Spleen (tissue), 11 donors: ENCODE results near the gene ACTN2. TPM values are rescaled to one million over a fixed set of nuclear protein-coding genes. Genes with fewer than 3 reads are reported as not detected.

Source experiments
- DNase-seq: peaks from one replicate; pipeline ENCODE4 v3.0.0-alpha.2; 2020
- H3K27ac ChIP-seq, 8 donors: fragments of 200-600 bp; sonication (generic) in 7 of 8; 1 replicate in 4 of 8; 2 replicates in 4 of 8; pipeline versions ENCODE4 v1.5.0 to v1.8.0; 2016 to 2021; ENCODE audit warnings: inconsistent platforms in 4 of 8, mild to moderate bottlenecking in 4 of 8, moderate library complexity in 1 of 8
- H3K27me3 ChIP-seq, 7 donors: fragments of 200-600 bp; sonication (generic) in 6 of 7; replicated peaks in 1 of 7; 1 replicate in 4 of 7; 2 replicates in 3 of 7; pipeline versions ENCODE4 v1.5.0 to v1.8.0; 2016 to 2021; ENCODE audit warnings: inconsistent platforms in 3 of 7, mild to moderate bottlenecking in 1 of 7
- H3K36me3 ChIP-seq, 6 donors: fragments of 200-600 bp; sonication (generic) in 5 of 6; 1 replicate in 4 of 6; 2 replicates in 2 of 6; pipeline versions ENCODE4 v1.5.0 to v1.8.0; 2016 to 2021; ENCODE audit warnings: inconsistent platforms in 2 of 6
- H3K4me1 ChIP-seq, 6 donors: fragments of 200-600 bp; sonication (generic) in 5 of 6; 1 replicate in 3 of 6; 2 replicates in 3 of 6; pipeline versions ENCODE4 v1.5.0 to v1.8.0; 2016 to 2021; ENCODE audit warnings: inconsistent platforms in 3 of 6
- H3K4me3 ChIP-seq, 8 donors: fragments of 200-600 bp; sonication (generic) in 7 of 8; 1 replicate in 4 of 8; 2 replicates in 4 of 8; pipeline versions ENCODE4 v1.5.0 to v1.8.0; 2016 to 2021; ENCODE audit warnings: inconsistent platforms in 4 of 8, mild to moderate bottlenecking in 4 of 8, moderate library complexity in 2 of 8
- H3K9me3 ChIP-seq, 8 donors: fragments of 200-600 bp; sonication (generic) in 7 of 8; 1 replicate in 4 of 8; 2 replicates in 4 of 8; pipeline versions ENCODE4 v1.5.0 to v1.8.0; 2016 to 2021; ENCODE audit warnings: inconsistent platforms in 4 of 8
- POLR2A ChIP-seq, 3 donors: fragments of 450-650 bp; IDR thresholded peaks; one replicate each; pipeline ENCODE4 v1.5.1; 2017; ENCODE audit warnings: antibody characterized with exemption in 3 of 3, mild to moderate bottlenecking in 1 of 3
- POLR2AphosphoS5 ChIP-seq, 3 donors: sonication (generic); formaldehyde crosslinking; IDR thresholded peaks; one replicate each; pipeline ENCODE4 v1.5.1; 2017; ENCODE audit warnings: antibody characterized with exemption in 3 of 3
- WGBS, 5 donors: extraction: QIAGEN DNeasy Blood & Tissue Kit in 3 of 5; methylation state at CpG; one replicate each; pipeline versions ENCODE4 v1.1.5 to v1.1.7; 2013 to 2018; 5-methylcytosine and 5-hydroxymethylcytosine counted together
- intact Hi-C: fragments of 100-400 bp; cut with DNase I; formaldehyde crosslinking; loops from one replicate; pipeline ENCODE4 v1.15.0; 2023; ENCODE audit warnings: low total_unique reads
- polyA plus RNA-seq, 3 donors: library from polyadenylated mRNA; stranded (reverse); fragments of 200-250 nt; gene quantifications; one replicate each; pipeline ENCODE4 v1.2.1, GENCODE V29; 2013
- total RNA-seq, 7 donors: library from RNA; depleted of rRNA in 3 of 7; stranded (reverse); fragments of >200 nt in 3 of 7; fragmentation: NEBNext Ultra II Directional in 4 of 7; extraction: Animal tissue kit (Norgen Biotek cat#: 25700) in 4 of 7; gene quantifications; one replicate each; pipeline versions ENCODE4 v1.1.0 to v1.2.1, GENCODE V29; 2016 to 2021
- TF ChIP-seq, protein P1 (sequence below), 11 experiments: fragments of 200-600 bp in 7 of 11; fragments of 450-650 bp in 4 of 11; sonication (generic) in 4 of 11; IDR thresholded peaks in 8 of 11; conservative IDR thresholded peaks in 3 of 11; 1 replicate in 7 of 11; 2 replicates in 4 of 11; pipeline versions ENCODE4 v1.4.0 to v1.8.0; 2016 to 2021; ENCODE audit warnings: antibody characterized with exemption in 11 of 11, inconsistent platforms in 4 of 11, mild to moderate bottlenecking in 1 of 11
- donor health status: healthy with polysubstance abuse.
- donor health status: DM: no; HTN: no; CAD: no; lungs with moderate emphysema.
- donor health status: DM: no; HTN: no; CAD: no.
- donor health status: Bipolar disorder and iron deficiency.
- donor health status: healthy.
- donor health status: DM: no; HTN: no; CAD: no.
- donor health status: DM: yes; HTN: yes; CAD: no.

The ACTN2 gene
- total and polyA plus RNA-seq, 10 donors = 0.19 to 1.5 (median 0.64) TPM; not detected in 4

DNA sequence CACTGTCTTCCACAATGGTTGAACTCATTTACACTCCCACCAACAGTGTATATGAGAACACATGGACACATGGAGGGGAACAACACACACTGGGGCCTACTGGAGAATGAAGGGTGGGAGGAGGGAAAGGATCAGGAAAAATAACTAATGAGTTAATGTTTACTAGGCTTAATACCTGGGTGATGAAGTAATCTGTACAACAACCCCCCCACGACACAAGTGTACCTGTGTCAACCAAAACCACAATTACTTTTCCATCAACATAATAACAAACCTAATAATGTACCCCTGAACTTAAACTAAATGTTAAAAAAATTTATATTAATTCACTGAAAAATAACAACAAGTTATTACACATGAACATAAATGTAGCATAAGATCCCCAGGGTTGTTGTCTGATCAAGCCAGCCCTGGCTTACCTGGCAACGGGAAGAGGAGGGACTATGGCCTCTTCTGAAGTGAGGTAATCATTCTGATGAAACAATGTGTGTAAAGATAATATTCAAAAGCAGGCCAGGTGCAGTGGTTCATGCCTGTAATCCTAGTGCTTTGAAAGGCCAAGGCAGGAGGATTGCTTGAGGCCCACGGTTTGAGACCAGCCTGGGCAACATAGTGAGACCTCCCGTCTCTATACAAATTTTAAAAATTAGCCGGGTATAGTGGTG, 41.2 kb upstream of the ACTN2 start:
- Histone ChIP-seq H3K36me3 (no peaks in the 10 kb centered on the region), H3K27ac (no peak overlapping the region), H3K4me1 (no peaks in the 10 kb centered on the region), H3K27me3 (no peaks in the 10 kb centered on the region), H3K4me3 (no peak overlapping the region), H3K9me3 (no peaks in the 10 kb centered on the region)
- TF ChIP-seq POLR2AphosphoS5 (IDR thresholded peaks at IDR 0.05) = no peak
- TF ChIP-seq, protein P1, sequence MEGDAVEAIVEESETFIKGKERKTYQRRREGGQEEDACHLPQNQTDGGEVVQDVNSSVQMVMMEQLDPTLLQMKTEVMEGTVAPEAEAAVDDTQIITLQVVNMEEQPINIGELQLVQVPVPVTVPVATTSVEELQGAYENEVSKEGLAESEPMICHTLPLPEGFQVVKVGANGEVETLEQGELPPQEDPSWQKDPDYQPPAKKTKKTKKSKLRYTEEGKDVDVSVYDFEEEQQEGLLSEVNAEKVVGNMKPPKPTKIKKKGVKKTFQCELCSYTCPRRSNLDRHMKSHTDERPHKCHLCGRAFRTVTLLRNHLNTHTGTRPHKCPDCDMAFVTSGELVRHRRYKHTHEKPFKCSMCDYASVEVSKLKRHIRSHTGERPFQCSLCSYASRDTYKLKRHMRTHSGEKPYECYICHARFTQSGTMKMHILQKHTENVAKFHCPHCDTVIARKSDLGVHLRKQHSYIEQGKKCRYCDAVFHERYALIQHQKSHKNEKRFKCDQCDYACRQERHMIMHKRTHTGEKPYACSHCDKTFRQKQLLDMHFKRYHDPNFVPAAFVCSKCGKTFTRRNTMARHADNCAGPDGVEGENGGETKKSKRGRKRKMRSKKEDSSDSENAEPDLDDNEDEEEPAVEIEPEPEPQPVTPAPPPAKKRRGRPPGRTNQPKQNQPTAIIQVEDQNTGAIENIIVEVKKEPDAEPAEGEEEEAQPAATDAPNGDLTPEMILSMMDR (IDR thresholded peaks at IDR 0.05 in 8 of 11, conservative IDR thresholded peaks at IDR 0.05 in 3 of 11) = no peak
- TF ChIP-seq POLR2A (IDR thresholded peaks at IDR 0.05) = no peak
- no peak for DNase-seq
- intact Hi-C loops = no loop called here
- 76 to 90% (median 84%) methylated on average over 5 of the region's 5 CpGs for WGBS, 5 donors

DNA sequence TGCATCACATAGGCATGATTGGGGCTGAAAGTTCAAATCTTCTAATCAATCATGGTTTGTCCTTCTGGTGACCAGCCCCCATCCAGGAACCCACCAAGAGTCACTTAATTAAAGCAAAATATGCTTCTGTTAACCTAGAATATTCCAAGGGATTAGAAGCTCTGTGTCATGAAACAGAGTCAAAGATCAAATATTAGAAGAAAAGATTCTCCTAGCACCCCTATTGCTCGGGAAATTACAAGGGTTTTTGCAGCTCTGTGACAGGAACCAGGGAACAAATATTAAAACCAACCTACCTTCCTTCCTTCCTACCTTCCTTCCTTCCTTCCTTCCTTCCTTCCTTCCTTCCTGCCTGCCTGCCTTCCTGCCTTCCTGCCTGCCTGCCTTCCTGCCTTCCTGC, 31.8 kb upstream of the ACTN2 start:
- peaks cover 0 to 21% (median 0%) of the 10 kb centered on the region in 7 donors for H3K27me3 ChIP-seq
- 41 to 68% (median 59%) methylated on average over 1 of the region's 1 CpG for WGBS, 5 donors
- no peak overlapping the region for H3K4me3 ChIP-seq
- no peak for DNase-seq
- no peaks in the 10 kb centered on the region for H3K9me3 ChIP-seq
- no peak for TF ChIP-seq POLR2A (IDR thresholded peaks at IDR 0.05)
- TF ChIP-seq, protein P1 (IDR thresholded peaks at IDR 0.05 in 8 of 11, conservative IDR thresholded peaks at IDR 0.05 in 3 of 11) = no peak
- TF ChIP-seq POLR2AphosphoS5 (IDR thresholded peaks at IDR 0.05) = no peak
- no peak overlapping the region for H3K27ac ChIP-seq
- H3K4me1 ChIP-seq = no peaks in the 10 kb centered on the region
- intact Hi-C loops = no loop called here
- H3K36me3 ChIP-seq = no peaks in the 10 kb centered on the region

DNA sequence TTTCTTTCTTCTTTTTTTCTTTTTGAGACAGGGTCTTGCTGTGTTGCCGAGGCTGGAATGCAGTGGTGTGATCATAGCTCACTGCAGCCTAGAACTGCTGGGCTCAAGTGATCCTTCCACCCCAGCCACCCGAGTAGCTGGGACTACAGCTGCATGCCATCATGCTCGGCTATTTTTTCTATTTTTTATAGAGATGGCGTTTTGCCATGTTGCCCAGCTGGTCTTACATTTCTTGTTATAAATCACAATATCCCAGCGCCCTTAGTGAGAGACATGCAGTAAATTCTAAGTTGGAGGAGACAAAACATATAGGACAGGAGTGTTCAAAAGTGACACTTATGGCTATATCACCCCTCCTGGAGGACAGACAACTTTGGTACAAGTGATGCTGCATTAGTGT, 31.3 kb upstream of the ACTN2 start:
- TF ChIP-seq POLR2A (IDR thresholded peaks at IDR 0.05) (no peak), POLR2AphosphoS5 (IDR thresholded peaks at IDR 0.05) (no peak)
- TF ChIP-seq, protein P1 (IDR thresholded peaks at IDR 0.05 in 8 of 11, conservative IDR thresholded peaks at IDR 0.05 in 3 of 11) = no peak
- Histone ChIP-seq H3K4me1 (no peaks in the 10 kb centered on the region), H3K9me3 (no peaks in the 10 kb centered on the region), H3K36me3 (no peaks in the 10 kb centered on the region), H3K27me3 (peaks cover 0 to 21% (median 0%) of the 10 kb centered on the region in 7 donors), H3K27ac (no peak overlapping the region), H3K4me3 (no peak overlapping the region)
- intact Hi-C loops = no loop called here
- no peak for DNase-seq
- 47 to 71% (median 56%) methylated on average over 5 of the region's 5 CpGs for WGBS, 5 donors

DNA sequence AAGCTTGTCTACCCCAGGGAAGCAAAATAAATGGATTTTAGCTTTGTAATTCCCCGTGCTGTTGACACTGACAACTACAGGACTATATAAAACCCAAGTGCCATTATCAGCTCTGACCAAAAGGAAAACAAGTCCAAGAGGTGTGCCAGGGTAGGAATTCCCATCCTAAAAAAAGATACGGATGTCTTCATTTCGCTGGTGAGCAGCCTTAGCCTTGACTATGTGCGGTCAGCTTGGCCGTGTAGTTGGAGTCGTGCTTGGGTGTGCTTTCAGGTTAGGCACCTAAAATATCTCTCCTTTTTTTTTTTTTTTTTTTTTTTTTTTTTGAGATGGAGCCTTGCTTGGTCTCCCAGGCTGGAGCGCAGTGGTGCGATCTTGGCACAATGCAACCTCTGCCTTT, 28.9 kb upstream of the ACTN2 start:
- H3K9me3 ChIP-seq = no peaks in the 10 kb centered on the region
- no peak overlapping the region for H3K27ac ChIP-seq
- intact Hi-C loops = no loop called here
- TF ChIP-seq POLR2A (IDR thresholded peaks at IDR 0.05) (no peak), POLR2AphosphoS5 (IDR thresholded peaks at IDR 0.05) (no peak)
- TF ChIP-seq, protein P1 (IDR thresholded peaks at IDR 0.05 in 8 of 11, conservative IDR thresholded peaks at IDR 0.05 in 3 of 11) = no peak
- H3K36me3 ChIP-seq = no peaks in the 10 kb centered on the region
- H3K27me3 ChIP-seq = peaks cover 0 to 11% (median 0%) of the 10 kb centered on the region in 7 donors
- 89 to 95% (median 93%) methylated on average over 8 of the region's 8 CpGs for WGBS, 5 donors
- no peak overlapping the region for H3K4me3 ChIP-seq
- DNase-seq = no peak
- no peaks in the 10 kb centered on the region for H3K4me1 ChIP-seq
